Cardiac muscle cell (in vitro differentiated cells and primary cell): ENCODE results near the gene ATP2B2. TPM values are rescaled to one million over a fixed set of nuclear protein-coding genes. Genes with fewer than 3 reads are reported as not detected.

Experiments used
- DNase-seq, 2 donors: peaks; one replicate each; pipeline versions ENCODE4 v3.0.0 to v3.0.0-alpha.2; 2010 to 2017; ENCODE audit warnings: low read depth in 1 of 2, low spot score in 1 of 2
- H3K27ac ChIP-seq: fragments of 200-600 bp; sonication (generic); 2 replicates; pipeline ENCODE4 v1.5.1; 2016
- H3K27me3 ChIP-seq: fragments of 200-600 bp; sonication (generic); 2 replicates; pipeline ENCODE4 v1.6.0; 2016; ENCODE audit warnings: control low read depth
- H3K36me3 ChIP-seq: fragments of 200-600 bp; sonication (generic); 2 replicates; pipeline ENCODE4 v1.5.1; 2016; ENCODE audit warnings: control low read depth
- H3K4me1 ChIP-seq: fragments of 200-600 bp; sonication (generic); 2 replicates; pipeline ENCODE4 v1.8.1; 2017; ENCODE audit warnings: low read depth, mild to moderate bottlenecking, mixed run types
- H3K4me3 ChIP-seq: fragments of 200-600 bp; sonication (generic); 2 replicates; pipeline ENCODE4 v1.5.1; 2016; ENCODE audit warnings: mild to moderate bottlenecking
- H3K9me3 ChIP-seq: fragments of 200-600 bp; sonication (generic); 2 replicates; pipeline ENCODE4 v1.5.1; 2017; ENCODE audit warnings: low read depth, mild to moderate bottlenecking, control low read depth
- polyA plus RNA-seq: library from polyadenylated mRNA; unstranded; fragments of >200 nt; fragmentation: Nextera tagmentation; extraction: Ambion mirVana; gene quantifications from 2 replicates; pipeline ENCODE4 v1.2.1, GENCODE V29; 2016
- total RNA-seq: library from RNA; depleted of rRNA; stranded (reverse); fragments of >200 nt; gene quantifications from 2 replicates; pipeline ENCODE4 v1.2.3, GENCODE V29; 2016
- TF ChIP-seq, protein P1 (sequence below): IDR thresholded peaks from 2 replicates; pipeline ENCODE4 v1.5.1; 2012; ENCODE audit warnings: low read depth, mild to moderate bottlenecking, low read length

Gene ATP2B2
- total and polyA plus RNA-seq, 2 experiments from 2014 or later = 0.22 to 0.77 TPM

DNA sequence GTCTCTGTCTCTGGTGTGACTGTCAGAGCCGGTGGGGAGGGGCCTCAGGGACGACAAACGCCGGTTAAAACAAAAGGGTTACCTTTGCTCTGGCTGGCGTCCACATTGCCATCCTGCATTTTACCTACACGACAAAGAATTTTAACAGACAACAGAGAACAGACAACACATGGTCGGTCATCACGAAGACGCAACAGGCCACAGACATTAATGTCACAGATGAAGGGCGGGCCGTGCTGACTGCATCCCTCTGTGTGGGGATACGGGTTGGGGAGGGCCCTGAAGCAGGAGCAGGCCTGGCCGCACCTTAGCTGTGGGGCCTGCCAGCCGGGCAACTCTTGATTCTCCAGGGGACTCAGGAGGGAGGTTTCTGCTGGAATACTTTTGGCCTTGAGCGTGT, 126.2 kb downstream of the ATP2B2 start:
- DNase-seq = no peak
- Histone ChIP-seq H3K4me3 (no peak overlapping the region), H3K27me3 (no peaks in the 10 kb centered on the region), H3K9me3 (no peaks in the 10 kb centered on the region), H3K27ac (no peak overlapping the region), H3K4me1 (peaks cover 14% of the 10 kb centered on the region), H3K36me3 (no peaks in the 10 kb centered on the region)
- TF ChIP-seq, protein P1, sequence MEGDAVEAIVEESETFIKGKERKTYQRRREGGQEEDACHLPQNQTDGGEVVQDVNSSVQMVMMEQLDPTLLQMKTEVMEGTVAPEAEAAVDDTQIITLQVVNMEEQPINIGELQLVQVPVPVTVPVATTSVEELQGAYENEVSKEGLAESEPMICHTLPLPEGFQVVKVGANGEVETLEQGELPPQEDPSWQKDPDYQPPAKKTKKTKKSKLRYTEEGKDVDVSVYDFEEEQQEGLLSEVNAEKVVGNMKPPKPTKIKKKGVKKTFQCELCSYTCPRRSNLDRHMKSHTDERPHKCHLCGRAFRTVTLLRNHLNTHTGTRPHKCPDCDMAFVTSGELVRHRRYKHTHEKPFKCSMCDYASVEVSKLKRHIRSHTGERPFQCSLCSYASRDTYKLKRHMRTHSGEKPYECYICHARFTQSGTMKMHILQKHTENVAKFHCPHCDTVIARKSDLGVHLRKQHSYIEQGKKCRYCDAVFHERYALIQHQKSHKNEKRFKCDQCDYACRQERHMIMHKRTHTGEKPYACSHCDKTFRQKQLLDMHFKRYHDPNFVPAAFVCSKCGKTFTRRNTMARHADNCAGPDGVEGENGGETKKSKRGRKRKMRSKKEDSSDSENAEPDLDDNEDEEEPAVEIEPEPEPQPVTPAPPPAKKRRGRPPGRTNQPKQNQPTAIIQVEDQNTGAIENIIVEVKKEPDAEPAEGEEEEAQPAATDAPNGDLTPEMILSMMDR = no peak

DNA sequence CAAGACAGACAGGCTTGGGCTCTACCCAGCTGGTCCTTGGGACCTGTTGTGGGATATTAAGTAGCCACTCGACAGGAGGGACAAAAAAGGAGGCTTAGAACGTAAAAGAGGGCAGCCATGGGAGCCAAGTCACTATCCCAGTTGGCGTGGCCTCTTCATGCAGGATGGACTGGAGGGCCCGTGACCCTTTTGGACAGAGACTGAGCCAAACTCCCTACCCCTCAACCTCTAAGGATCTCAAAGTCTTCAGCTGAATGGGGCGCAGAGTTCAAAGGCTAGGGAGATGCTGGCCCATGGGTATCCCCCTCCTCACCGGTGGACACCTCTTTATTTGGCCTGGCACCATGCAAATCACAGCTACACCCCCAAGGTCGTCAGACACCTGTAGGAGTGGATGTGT, 126.6 kb downstream of the ATP2B2 start:
- DNase-seq = no peak
- no peaks in the 10 kb centered on the region for H3K9me3 ChIP-seq
- peaks cover 14% of the 10 kb centered on the region for H3K4me1 ChIP-seq
- TF ChIP-seq, protein P1 = no peak
- H3K27me3 ChIP-seq = no peaks in the 10 kb centered on the region
- no peak overlapping the region for H3K27ac ChIP-seq
- no peak overlapping the region for H3K4me3 ChIP-seq
- H3K36me3 ChIP-seq = no peaks in the 10 kb centered on the region

DNA sequence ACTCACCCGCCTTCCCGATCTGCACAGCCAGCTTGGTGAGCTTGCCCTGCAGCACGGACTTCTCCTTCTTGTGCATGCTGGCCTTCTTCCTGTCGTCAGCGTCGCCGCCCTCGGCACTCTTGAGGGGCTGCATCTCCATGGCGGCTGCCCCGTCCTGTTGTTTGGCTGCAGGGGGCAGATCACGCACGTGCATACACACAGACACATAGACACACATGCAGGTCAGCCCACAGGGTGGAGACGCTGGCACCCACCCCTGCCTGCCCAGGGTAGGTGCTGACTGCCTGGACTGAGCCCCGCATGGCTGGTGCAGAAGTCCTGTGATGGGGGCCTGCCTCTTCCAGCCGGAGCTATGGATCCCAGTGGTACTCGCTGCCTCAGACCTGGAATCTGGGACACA, 127.1 kb downstream of the ATP2B2 start:
- no peaks in the 10 kb centered on the region for H3K9me3 ChIP-seq
- H3K4me1 ChIP-seq = peaks cover 14% of the 10 kb centered on the region
- no peak overlapping the region for H3K4me3 ChIP-seq
- H3K36me3 ChIP-seq = no peaks in the 10 kb centered on the region
- DNase-seq = no peak
- TF ChIP-seq, protein P1 = no peak
- H3K27ac ChIP-seq = no peak overlapping the region
- H3K27me3 ChIP-seq = no peaks in the 10 kb centered on the region

DNA sequence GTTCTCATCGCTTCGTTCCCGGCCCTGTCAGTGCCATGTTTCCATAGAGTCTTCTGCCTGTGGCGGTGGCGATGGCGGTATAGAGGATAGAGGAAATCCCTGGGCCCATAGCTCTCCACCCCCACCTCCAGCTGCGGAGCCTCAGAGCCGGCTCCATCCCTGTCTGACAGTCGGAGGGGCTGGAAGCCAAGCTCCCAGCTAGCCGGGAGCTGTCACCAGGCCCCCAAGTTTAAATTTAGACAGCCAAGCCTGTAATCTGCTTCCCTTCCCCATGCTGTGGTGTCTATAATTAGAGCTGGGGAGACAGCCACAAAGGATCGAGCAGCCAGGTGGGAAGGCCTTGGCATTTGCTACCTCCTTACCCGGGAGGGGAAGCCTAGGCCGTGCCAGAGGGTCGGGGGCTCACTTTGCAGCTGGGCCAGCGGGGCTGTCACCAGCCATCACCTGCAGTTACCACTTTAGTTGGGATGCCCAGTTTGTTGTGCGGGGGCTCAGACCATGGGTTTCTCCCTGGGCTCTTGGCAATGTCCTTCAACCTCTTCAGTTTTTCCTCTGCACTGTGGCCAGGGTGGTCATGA, 128.1 kb downstream of the ATP2B2 start:
- Histone ChIP-seq H3K4me1 (peaks cover 14% of the 10 kb centered on the region), H3K9me3 (no peaks in the 10 kb centered on the region), H3K27me3 (no peaks in the 10 kb centered on the region), H3K36me3 (no peaks in the 10 kb centered on the region), H3K27ac (peak overlapping the region; percentile 39), H3K4me3 (no peak overlapping the region)
- TF ChIP-seq, protein P1 = no peak
- DNase-seq = peak in 1 of 2 donors; percentile 64

DNA sequence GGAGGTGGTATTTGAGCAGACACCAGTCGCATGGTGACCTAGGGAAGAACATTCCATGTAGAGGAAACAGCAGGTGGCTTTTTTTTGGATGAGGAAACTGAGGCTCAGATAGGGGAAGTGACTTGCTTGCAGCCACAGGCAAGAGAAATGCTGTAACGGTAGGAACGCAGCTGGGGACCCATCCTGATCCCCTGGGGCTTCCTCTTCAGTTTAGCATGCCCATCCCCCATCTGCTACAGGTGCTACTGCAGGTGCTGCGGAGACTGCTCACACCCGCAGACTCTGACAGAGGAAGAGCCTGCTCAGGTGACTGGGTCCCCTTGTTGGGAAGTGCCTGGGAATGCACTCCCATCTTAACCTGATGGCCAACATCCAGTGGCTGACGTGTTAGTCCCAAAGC, 129.0 kb downstream of the ATP2B2 start:
- Histone ChIP-seq H3K36me3 (no peaks in the 10 kb centered on the region), H3K27ac (no peak overlapping the region), H3K4me1 (peaks cover 14% of the 10 kb centered on the region), H3K9me3 (no peaks in the 10 kb centered on the region), H3K4me3 (no peak overlapping the region), H3K27me3 (no peaks in the 10 kb centered on the region)
- TF ChIP-seq, protein P1 = no peak
- DNase-seq = no peak
